MM.1S (cell line): ENCODE data around the gene ADGRL1.
A peak's percentile ranks its signal among the peaks of the same experiment; 100 is the strongest.
"Not testable (repeated sequence)": the region's sequence is repeated elsewhere in the genome, so short reads cannot be mapped to it uniquely, and the experiment has no call there.

Source experiments
- DNase-seq: peaks from one replicate; pipeline ENCODE4 v3.0.0-alpha.2; 2015
- H2AFZ ChIP-seq: fragments of 300-600 bp; sonication (generic); 2 replicates; pipeline ENCODE4 v1.6.0; 2016; ENCODE audit warnings: antibody characterized with exemption, low read length
- H3F3A ChIP-seq: fragments of 300-600 bp; sonication (generic); 2 replicates; pipeline ENCODE4 v1.6.1; 2016; ENCODE audit warnings: mild to moderate bottlenecking, antibody characterized with exemption, low read length, moderate library complexity, mixed read lengths; ENCODE audit not compliant: insufficient read depth
- H3K27ac ChIP-seq: fragments of 300-600 bp; sonication (generic); 2 replicates; pipeline ENCODE4 v1.5.1; 2016; ENCODE audit warnings: mild to moderate bottlenecking, low read length
- H3K27me3 ChIP-seq: fragments of 300-600 bp; sonication (generic); replicated peaks from 2 replicates; pipeline ENCODE4 v1.6.0; 2016; ENCODE audit warnings: low read length; ENCODE audit not compliant: insufficient read depth
- H3K36me3 ChIP-seq: fragments of 300-600 bp; sonication (generic); replicated peaks from 2 replicates; pipeline ENCODE4 v1.6.1; 2016; ENCODE audit warnings: mild to moderate bottlenecking, low read length, mixed read lengths; ENCODE audit not compliant: insufficient read depth
- H3K4me1 ChIP-seq: fragments of 300-600 bp; sonication (generic); 2 replicates; pipeline ENCODE4 v1.6.1; 2016; ENCODE audit warnings: low read length, mixed read lengths
- H3K4me2 ChIP-seq: fragments of 300-600 bp; sonication (generic); 2 replicates; pipeline ENCODE4 v1.6.0; 2016; ENCODE audit warnings: low read depth, low read length
- H3K4me3 ChIP-seq: fragments of 300-600 bp; sonication (generic); 2 replicates; pipeline ENCODE4 v1.5.1; 2016; ENCODE audit warnings: low read length, mixed read lengths
- H3K79me2 ChIP-seq: fragments of 300-600 bp; sonication (generic); 2 replicates; pipeline ENCODE4 v1.6.1; 2016; ENCODE audit warnings: mixed run types, low read length, mixed read lengths
- H3K9ac ChIP-seq: fragments of 300-600 bp; sonication (generic); 2 replicates; pipeline ENCODE4 v1.6.1; 2016; ENCODE audit warnings: low read length, mixed read lengths
- H3K9me2 ChIP-seq: fragments of 300-600 bp; sonication (generic); replicated peaks from 2 replicates; pipeline ENCODE4 v1.6.1; 2016; ENCODE audit warnings: mild to moderate bottlenecking, low read length, mixed read lengths; ENCODE audit not compliant: insufficient read depth
- H3K9me3 ChIP-seq: fragments of 300-600 bp; sonication (generic); replicated peaks from 2 replicates; pipeline ENCODE4 v1.6.1; 2016; ENCODE audit warnings: mild to moderate bottlenecking, low read length, mixed read lengths; ENCODE audit not compliant: insufficient read depth
- H4K20me1 ChIP-seq: fragments of 300-600 bp; sonication (generic); 2 replicates; pipeline ENCODE4 v1.6.1; 2016; ENCODE audit warnings: mild to moderate bottlenecking, low read length, moderate library complexity, mixed read lengths; ENCODE audit not compliant: insufficient read depth
- EZH2 ChIP-seq: fragments of 300-600 bp; sonication (generic); optimal IDR thresholded peaks from 2 replicates; pipeline ENCODE3; 2017; ENCODE audit warnings: low read depth, mild to moderate bottlenecking, antibody characterized with exemption, low read length, mixed read lengths
- EZH2phosphoT487 ChIP-seq: fragments of 300-600 bp; sonication (generic); IDR thresholded peaks from 2 replicates; pipeline ENCODE4 v1.6.1; 2018; ENCODE audit warnings: antibody characterized with exemption, low read length
- TF ChIP-seq, protein P1 (sequence below): fragments of 300-600 bp; sonication (generic); IDR thresholded peaks from 2 replicates; pipeline ENCODE4 v1.5.1; 2016; ENCODE audit warnings: antibody characterized with exemption, low read length, mixed read lengths

Gene ADGRL1

DNA sequence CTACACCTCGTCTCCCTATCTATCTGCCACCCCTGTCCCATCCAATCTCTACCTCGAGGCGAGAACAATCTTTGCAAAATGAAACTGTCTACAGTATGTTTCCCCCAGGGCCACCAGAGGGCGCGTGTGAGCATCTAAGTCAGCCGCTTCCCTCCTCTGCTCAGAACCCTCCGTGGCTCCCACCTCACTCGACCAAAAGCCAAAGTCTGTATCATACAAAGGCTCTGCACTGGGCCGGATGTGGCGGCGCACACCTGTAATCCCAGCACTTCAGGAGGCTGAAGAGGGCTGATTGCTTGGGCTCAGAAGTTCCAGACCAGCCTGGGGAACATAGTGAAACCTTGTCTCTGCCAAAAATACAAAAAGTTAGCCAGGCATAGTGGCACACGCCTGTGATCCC is 9.9 kb downstream of the ADGRL1 start:
- TF ChIP-seq, protein P1, sequence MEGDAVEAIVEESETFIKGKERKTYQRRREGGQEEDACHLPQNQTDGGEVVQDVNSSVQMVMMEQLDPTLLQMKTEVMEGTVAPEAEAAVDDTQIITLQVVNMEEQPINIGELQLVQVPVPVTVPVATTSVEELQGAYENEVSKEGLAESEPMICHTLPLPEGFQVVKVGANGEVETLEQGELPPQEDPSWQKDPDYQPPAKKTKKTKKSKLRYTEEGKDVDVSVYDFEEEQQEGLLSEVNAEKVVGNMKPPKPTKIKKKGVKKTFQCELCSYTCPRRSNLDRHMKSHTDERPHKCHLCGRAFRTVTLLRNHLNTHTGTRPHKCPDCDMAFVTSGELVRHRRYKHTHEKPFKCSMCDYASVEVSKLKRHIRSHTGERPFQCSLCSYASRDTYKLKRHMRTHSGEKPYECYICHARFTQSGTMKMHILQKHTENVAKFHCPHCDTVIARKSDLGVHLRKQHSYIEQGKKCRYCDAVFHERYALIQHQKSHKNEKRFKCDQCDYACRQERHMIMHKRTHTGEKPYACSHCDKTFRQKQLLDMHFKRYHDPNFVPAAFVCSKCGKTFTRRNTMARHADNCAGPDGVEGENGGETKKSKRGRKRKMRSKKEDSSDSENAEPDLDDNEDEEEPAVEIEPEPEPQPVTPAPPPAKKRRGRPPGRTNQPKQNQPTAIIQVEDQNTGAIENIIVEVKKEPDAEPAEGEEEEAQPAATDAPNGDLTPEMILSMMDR: peak; percentile 62
- not testable (repeated sequence) for H3K9ac ChIP-seq, H3K27ac ChIP-seq, H3K79me2 ChIP-seq, H3K36me3 ChIP-seq, H3F3A ChIP-seq, H3K9me3 ChIP-seq, H3K9me2 ChIP-seq, H4K20me1 ChIP-seq, H3K4me1 ChIP-seq
- peak overlapping the region; percentile 51; the same call in 1 of the 2 replicates for H2AFZ ChIP-seq
- H3K27me3 ChIP-seq: peaks cover 59% of the 10 kb centered on the region
- H3K4me3 ChIP-seq: peak overlapping the region; percentile 54
- DNase-seq: peak; percentile 74
- peak overlapping the region; percentile 76; the same call in 1 of the 2 replicates for H3K4me2 ChIP-seq

DNA sequence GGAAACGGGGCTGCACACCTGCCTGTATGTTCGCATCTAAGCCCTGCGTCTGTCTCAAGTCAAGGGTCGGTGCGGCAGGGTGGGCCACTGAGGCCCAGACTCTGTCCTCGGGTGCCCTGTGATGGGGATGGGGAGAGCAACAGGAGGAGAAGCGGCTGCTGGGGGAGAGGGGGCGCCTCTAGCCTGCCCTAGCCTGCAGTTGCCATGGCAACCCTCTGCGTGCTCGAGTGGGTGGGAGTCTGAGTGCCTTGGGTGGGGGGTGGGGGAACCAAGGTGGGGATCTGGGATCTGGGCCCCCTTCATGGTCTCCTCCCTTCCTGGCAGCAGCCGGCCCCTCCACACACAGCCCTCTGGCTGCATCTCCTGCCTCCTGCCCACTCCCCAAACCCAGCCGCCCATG is 10.8 kb downstream of the ADGRL1 start:
- not testable (repeated sequence) for H3K9ac ChIP-seq, H4K20me1 ChIP-seq, H3K4me3 ChIP-seq, H3F3A ChIP-seq, H2AFZ ChIP-seq, H3K4me1 ChIP-seq, H3K4me2 ChIP-seq, H3K9me3 ChIP-seq, H3K27ac ChIP-seq, DNase-seq, H3K79me2 ChIP-seq, H3K36me3 ChIP-seq, H3K9me2 ChIP-seq
- peaks cover 58% of the 10 kb centered on the region for H3K27me3 ChIP-seq

DNA sequence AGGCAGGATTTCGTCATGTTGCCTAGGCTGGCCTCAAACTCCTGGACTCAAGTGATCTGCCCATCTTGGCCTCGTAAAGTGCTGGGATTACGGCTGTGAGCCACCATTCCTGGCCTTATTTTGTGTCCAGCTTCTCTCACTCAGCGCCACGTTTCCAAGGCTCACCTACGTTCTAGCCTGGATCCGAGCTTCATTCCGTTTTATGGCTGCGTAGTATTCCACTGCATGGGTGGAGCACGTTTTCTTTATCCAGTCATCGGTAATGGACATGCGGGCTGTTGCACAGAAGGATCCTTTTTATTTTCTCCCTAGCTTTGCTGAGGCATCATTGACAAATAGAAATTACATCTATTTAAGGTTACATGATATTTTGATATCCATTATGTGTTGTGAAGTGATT is 16.6 kb downstream of the ADGRL1 start:
- DNase-seq: no peak
- H3K36me3 ChIP-seq: no peaks in the 10 kb centered on the region
- no peaks in the 10 kb centered on the region for H3K9me2 ChIP-seq
- no peak overlapping the region for H3K9ac ChIP-seq
- H3K27me3 ChIP-seq: peaks cover 78% of the 10 kb centered on the region
- no peaks in the 10 kb centered on the region for H3K4me1 ChIP-seq
- H3F3A ChIP-seq: no peaks in the 10 kb centered on the region
- no peaks in the 10 kb centered on the region for H4K20me1 ChIP-seq
- no peaks in the 10 kb centered on the region for H3K79me2 ChIP-seq
- TF ChIP-seq, protein P1: no peak
- H3K4me3 ChIP-seq: no peak overlapping the region
- no peaks in the 10 kb centered on the region for H3K9me3 ChIP-seq
- H3K4me2 ChIP-seq: no peak overlapping the region
- no peak overlapping the region for H2AFZ ChIP-seq
- H3K27ac ChIP-seq: no peak overlapping the region

DNA sequence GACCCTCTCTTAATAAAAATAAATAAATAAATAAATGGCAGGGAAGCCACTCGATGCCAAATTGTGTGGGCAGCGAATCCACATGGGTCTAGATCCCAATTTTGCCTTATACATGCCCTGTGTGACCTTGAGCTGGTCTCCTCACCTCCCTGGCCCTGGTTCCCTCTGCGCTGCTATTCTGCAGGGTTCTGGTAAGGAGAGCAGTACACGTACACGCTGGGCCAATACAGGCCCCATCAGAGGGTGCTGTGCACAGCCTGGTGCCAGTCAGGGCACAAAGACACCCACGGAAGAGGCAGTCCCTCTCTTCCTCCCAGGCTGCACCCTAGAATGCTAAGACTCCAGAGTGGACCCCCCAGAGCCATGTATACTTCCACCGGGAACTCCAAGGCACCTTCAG is 17.9 kb downstream of the ADGRL1 start:
- H3K9me3 ChIP-seq, H3K4me3 ChIP-seq, H3K9me2 ChIP-seq, H3K4me2 ChIP-seq, H3F3A ChIP-seq, H3K27ac ChIP-seq, H4K20me1 ChIP-seq, H3K4me1 ChIP-seq, H3K36me3 ChIP-seq, DNase-seq, H2AFZ ChIP-seq, H3K9ac ChIP-seq, H3K79me2 ChIP-seq: not testable (repeated sequence)
- H3K27me3 ChIP-seq: peaks cover 85% of the 10 kb centered on the region

DNA sequence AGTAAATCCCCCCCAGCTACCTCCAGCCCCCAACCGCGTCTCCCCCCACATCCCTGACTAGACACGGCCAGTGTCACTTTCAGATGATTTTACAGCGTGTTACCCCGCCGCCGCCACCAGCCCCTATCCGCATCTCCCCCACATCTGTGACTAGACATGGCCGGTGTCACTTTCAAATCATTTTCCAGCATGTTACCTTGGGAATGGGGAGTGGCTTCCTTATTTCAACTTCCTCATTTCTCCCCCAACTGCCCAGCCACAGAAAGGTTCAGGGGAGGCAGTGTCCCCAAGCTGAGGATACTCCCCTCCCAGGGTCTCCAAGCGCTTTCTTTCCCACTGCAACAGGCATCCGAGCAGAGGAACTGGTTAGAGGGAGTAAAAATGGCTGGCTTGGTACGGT is 18.4 kb downstream of the ADGRL1 start:
- no peak for DNase-seq
- H3K9ac ChIP-seq: no peak overlapping the region
- H3K9me2 ChIP-seq: no peaks in the 10 kb centered on the region
- H4K20me1 ChIP-seq: no peaks in the 10 kb centered on the region
- H2AFZ ChIP-seq: no peak overlapping the region
- peaks cover 86% of the 10 kb centered on the region for H3K27me3 ChIP-seq
- H3F3A ChIP-seq: no peaks in the 10 kb centered on the region
- no peaks in the 10 kb centered on the region for H3K4me1 ChIP-seq
- H3K27ac ChIP-seq: no peak overlapping the region
- H3K36me3 ChIP-seq: no peaks in the 10 kb centered on the region
- no peak for TF ChIP-seq EZH2
- no peak for TF ChIP-seq EZH2phosphoT487
- TF ChIP-seq, protein P1: no peak
- no peaks in the 10 kb centered on the region for H3K79me2 ChIP-seq
- H3K9me3 ChIP-seq: no peaks in the 10 kb centered on the region
- H3K4me3 ChIP-seq: no peak overlapping the region
- no peak overlapping the region for H3K4me2 ChIP-seq

DNA sequence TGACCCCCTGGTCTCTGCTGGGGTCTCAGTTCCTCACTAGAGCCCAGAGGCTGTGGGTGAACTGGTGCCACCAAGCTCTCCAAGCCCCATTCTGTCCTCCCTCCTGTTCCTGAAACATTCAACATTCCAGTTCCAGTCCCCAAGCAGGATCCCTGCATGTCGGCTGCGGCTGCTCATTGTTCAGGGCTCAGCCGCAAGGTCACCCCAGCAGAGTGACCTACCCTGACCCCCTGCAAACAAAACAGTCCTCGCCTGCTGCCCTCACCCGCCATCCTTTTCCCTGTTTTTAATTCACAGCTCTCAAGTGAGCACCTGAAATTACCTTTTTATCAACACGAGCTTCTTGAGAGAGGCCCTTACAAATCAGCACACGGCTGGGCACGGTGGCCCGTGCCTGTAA is 19.3 kb downstream of the ADGRL1 start:
- H3K27me3 ChIP-seq: peaks cover 92% of the 10 kb centered on the region
- not testable (repeated sequence) for H3K9me2 ChIP-seq, H4K20me1 ChIP-seq, H2AFZ ChIP-seq, H3K4me1 ChIP-seq, H3K9me3 ChIP-seq, H3F3A ChIP-seq, H3K4me2 ChIP-seq, H3K79me2 ChIP-seq, H3K4me3 ChIP-seq, H3K27ac ChIP-seq, DNase-seq, H3K9ac ChIP-seq, H3K36me3 ChIP-seq
